Activated CD4-positive, alpha-beta T cell treated with anti-CD3 and anti-CD28 coated beads for 4 hours (primary cell): ENCODE data around the gene BRD7.

Experiments
- DNase-seq, 2 donors: peaks; one replicate each; pipeline ENCODE4 v3.0.0-alpha.2; 2020

Gene BRD7

DNA sequence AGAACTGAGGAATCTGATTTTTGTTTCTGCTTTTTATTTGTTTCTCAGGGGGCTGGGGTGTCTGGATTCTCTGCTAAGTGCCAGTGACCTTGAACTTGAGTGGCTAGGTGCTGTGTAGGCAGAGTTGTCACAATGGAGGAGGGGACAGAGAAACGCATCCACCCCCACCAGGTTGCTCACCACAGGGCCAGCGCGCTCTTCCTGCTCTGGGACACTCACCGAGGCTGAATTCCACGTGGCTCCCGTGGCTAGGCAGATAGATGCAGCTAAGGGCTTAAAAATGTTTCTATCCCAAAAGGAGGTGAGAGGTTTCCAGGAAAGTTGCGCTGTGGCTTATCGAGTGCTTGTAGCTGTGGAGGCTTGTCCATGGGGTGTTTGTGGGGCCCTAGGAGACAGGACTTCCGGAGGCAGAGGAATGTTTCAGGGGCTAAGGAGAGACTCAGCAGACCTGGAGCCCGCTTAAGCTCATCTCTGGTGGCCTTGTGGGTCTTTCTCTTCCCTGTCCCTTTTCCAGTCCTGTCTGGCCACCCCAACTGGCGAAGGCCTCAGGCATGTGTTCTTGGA lies 65.7 kb downstream of the BRD7 start:
- no peak for DNase-seq

DNA sequence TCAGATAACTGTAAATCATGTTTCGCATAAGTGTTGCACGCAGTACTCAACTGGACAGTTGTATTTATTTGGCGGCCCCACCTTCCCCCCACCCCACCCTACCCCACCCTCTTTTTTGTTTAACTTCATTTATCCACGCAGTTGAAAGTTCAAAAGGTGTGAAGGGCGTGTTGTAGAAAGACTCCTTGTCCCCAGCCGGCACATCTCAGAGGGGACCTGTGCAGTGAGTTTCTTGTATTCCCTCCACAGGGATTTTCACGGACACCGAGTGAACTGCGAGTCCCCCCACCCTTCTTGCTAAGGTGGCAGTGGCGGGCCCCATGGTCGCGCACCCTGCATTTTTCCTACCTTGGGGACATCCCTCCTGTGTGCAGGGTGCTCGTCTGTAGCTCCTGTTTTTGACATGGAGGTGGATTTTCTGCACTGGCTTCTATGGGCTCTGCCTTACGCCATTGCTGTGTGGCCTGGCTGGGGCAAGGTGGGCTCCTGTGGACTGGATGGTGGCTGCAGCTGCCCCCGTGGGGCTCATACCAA lies 66.2 kb downstream of the BRD7 start:
- no peak for DNase-seq

DNA sequence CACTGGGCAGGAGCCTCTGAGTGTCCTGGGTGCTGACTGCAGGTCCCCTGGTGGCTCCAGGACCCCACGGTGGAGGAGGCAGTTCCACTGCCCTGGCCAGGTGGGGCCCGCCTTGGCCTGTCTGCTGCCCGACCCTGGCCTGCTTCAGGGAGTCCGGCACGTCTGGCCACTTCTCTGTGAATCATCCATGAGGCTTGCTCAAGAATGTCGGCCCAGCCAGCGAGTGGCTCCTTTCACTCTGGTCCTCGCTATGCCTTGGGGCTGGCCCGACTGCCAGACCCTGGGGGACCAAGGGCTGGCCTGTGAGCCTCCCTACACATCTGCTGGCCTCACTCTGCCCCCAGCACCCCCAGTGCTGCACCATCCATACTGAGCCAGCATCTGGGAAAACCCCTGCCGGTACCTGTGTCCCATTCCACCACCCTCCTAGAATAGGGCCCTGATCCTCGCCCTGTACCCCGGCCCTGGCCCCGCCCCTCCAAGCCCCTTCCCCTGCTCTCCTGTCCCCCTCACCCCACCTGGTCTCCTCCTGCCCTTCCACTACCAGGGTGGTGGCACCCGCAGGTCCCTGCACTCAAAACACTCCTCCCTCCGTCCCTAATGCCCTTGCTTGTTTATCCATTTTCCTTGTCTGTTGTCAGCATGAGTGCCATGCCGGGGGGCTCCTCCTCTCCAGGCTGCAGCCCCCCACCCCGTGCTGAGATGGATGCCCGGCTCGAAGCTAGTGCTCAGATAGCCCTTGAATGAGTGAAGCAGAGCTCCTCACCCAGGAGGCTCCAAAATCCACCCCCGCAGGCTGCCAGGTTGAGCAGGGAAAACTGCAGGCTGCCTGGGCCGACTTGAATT lies 66.9 kb downstream of the BRD7 start:
- no peak for DNase-seq

DNA sequence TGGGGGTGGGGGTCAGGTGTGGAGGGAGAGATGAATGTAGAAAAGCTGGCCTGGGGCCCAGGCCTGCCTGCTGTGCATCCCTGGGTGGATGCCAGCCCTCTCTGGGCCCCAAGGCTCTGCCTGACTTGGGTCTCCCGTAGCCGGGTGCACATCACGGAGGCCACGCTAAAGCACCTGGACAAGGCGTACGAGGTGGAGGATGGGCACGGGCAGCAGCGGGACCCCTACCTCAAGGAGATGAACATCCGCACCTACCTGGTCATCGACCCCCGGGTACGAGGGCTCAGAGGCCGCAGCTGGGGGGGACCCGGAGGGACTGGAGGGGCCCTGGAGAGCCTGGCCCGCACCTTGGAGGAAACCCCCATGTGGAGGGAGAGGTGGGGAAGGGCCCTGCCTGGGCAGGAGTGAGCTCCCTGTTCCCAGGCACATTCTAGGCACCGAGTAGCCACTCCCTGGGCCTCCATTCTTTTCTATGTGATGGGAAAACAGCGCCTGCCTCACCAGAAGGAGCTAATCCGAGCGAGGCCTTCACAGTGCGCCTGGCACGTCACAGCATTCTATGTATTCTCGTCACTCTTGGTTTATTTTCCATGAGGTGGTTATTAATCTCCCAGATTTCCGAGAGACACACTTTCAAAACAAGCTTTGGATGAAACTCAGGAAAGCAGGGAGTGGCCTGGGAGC lies 67.7 kb downstream of the BRD7 start:
- no peak for DNase-seq

DNA sequence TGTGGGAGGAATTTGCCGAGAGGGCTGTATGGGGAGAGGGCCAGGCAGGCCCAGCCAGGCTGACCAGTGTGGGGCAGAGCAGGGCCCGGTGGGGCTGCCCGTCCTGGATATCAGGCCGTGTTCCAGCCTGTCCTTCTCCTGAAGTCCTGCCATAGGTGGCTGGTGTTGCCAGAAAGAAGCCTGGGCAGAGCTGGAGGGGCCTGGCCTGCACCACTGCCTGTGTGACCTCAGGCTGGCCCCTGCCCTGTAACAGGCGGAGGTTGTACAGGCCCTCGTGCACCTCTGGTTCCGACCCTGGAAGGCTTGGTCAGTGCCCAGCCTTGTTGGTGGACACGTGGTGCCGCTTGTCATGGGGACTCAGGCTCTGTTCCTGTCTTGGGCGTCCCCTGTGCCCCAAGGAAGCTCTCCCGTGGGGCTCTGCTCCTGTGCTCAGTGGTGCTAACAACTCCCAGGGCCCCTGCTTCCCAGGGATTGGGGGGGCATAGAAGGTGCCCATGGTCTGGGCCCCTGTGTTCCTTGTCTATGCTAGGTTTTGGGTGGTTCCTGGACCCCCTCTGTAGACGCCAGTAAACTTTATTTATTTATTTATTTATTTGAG lies 69.2 kb downstream of the BRD7 start:
- no peak for DNase-seq

DNA sequence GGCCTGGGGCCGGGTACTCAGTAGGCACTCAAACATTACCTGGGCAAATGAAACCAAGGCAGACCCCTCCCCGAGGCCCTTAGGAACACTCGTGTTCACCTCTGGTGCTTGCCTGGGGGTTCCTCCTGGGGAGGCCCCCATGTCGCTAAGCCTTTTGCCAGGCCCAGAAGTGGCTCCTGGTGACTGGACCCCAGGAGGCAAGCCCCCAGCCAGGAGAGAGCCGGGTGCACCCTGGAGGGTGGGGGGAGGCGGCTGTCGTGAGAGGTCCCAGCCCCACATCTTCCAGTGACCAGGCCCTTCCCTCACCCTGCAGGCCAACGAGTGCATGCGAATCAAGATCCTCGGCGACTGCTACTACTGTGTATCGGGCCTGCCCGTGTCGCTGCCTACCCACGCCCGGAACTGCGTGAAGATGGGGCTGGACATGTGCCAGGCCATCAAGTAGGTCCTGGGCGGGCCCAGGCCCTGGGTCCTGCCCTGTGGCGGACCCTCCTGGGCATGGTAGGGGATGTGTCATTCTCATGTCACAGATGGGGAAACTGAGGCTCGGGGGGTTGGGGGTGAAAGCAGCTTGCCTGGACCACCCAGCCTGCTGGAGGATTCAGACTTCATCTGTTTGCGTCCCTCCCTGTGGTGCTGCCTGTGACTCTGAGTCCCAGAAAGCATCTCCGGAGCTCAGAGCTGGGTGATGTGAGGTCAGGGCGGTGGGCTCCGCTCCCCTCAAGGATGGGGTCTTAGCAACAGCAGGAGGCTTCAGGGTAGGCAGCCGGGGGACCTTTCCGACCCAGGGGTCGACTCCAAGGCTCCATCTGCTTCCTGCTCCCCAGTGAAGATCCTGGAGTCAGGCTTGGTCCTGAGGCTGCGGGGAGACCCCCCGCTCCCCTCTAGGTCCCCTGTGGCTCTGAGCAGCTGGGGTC lies 69.9 kb downstream of the BRD7 start:
- no peak for DNase-seq

DNA sequence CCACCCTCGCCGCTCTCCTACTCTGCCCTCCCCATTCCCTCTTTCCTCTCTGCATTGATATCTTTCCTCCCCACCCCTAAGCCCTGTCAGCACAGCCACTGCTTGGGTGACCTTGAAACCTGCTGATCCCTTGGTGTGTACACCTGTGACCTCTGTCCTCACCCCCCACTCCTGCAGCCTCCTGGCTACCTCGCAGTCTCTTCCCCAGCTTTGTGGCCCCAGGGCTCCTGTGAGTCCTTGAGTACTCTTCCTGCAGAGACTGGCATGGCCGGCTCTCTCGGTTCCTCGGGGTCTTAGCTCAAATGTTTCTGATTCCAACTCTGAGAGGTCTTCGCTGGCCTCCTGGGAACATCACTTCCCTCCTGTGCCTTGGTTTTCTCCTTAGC lies 70.7 kb downstream of the BRD7 start:
- DNase-seq, result no peak

DNA sequence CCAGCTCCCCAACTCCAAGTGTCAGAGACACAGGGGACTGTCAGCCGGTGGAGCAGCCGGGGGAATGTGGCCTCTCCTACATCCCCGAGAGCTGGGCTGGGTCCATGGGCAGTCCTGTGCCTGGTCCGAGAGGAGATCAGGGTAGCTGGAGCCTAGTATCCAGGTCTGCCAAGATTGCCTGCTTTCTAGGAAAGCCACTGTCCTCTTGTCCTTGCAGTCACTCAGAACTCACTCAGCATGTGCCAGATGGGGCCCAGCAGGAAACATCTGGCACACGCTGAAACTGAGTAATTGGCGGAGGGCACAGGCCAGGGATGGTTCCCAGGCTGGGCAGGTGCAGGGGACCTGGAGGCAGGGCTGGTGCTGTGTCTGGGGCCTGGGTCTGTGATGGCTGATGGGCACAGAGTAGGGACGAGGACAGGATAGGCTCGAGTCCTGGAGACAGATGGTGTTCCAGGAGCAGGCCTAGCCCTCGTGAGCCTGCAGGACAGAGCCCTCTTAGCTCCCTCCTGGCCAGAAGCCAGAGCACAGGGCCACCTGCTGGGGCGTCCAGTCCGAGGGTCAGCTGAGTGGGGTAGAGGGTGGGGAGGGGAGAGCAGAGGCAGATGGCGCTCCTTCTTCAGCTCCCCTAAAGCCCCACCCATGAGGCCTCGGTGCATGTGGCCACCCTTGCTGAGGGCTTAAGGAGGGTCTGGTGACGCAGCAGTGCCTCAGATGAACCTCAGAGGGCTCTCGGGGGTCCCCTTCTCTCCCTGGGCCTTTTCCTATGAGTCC lies 71.3 kb downstream of the BRD7 start:
- DNase-seq, result no peak

DNA sequence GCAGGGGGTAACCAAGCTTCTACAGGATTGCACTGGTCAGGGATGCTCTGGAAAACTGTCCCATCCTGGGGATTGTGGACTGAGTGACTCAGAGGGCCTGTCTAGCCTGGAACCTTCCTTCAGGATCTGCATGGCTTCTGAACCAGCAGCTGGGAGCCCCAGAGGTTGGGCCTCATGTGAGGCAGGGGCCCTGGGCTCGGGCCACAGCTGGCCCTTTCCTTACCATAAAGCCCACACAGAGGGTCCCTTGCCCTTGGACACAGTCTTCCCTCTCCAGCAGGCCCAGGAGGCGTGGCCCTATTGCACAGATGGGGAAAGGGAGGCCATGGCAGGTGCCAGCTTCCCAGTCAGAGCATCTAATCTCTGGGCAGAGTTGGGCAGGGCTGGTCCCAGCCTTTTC lies 72.0 kb downstream of the BRD7 start:
- DNase-seq, result no peak

DNA sequence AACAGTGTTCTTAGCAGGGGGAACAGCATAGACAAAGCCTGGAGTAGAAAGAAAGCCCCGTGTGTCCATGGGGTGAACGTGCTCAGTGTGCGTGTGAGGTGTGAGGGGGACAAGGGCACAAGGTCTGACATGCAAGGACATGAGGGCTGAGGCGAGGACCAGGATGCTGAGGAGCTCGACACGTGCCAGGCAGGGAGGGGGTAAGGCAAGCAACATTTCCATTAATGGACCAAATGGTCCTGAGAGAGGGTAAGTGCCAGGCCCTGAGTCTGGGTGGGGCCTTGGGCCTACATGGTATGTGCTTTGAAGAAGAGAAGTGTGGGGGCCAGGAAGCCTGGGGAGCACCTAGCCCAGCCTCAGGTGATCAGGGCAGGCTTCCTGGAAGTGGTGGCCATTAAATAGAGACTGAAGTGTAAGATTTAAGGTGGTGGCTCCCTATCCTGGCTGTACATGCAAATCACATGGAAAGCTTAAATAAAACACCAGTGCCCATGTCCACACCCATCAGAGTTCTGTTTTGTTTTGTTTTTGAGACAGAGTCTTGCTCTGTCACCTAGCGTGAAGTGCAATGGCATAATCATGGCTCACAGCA lies 73.2 kb downstream of the BRD7 start:
- no peak for DNase-seq

DNA sequence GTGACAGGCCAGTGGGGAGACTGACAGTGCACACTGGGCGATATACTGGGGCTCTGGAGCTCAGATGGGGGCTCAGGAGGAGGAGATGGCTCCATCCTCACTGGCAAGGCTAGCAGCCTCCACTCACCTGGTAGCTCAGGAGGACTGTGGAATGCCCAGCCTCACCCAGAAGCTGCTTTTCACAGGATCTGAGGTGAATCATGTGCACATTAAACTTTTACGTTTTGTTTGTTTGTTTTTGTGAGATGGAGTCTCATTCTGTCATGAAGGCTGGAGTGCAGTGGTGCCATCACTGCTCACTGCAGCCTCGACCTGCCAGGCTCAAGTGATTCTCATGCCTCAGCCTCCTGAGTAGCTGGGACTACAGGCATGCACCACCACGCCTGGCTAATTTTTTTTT lies 73.8 kb downstream of the BRD7 start:
- DNase-seq, result no peak

DNA sequence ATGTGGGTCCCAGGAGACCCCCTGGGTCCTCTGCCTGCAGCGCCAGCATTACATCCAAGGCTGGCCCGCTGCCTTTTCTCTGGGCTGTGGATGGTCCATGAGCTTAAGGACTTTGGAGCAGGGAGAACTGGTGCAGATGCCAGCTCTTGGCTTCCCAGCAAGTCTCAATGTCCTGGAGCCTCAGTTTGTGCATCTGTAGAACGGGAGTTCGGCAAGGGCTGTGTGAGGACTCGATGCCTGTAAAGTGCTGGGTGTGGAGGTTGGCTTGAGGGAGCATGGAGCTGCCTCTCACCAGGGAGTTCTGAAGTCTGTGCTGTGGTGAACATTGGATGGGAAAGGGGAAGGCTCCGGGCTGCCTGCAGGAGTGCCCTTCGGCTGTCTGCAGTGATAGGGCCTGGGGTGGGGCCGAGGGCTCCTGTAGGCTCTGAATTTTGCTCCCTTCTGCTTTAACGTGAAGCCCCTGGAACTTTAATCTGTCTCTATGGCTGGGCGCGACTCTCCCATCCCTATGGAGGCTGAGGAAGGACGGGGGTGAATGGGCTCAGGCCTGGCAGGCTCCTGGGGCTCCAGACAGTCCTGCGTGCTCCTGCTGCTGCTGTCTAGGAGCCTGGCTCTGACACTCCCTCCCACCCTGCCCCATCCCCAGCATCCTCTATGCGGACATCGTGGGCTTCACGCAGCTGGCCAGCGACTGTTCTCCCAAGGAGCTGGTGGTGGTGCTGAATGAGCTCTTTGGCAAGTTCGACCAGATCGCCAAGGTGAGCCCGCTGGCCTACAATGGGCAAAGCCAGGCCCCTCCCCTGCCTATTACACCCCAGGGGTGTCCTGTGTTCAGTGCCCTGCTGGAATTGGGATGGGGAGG lies 74.6 kb downstream of the BRD7 start:
- DNase-seq, result no peak

DNA sequence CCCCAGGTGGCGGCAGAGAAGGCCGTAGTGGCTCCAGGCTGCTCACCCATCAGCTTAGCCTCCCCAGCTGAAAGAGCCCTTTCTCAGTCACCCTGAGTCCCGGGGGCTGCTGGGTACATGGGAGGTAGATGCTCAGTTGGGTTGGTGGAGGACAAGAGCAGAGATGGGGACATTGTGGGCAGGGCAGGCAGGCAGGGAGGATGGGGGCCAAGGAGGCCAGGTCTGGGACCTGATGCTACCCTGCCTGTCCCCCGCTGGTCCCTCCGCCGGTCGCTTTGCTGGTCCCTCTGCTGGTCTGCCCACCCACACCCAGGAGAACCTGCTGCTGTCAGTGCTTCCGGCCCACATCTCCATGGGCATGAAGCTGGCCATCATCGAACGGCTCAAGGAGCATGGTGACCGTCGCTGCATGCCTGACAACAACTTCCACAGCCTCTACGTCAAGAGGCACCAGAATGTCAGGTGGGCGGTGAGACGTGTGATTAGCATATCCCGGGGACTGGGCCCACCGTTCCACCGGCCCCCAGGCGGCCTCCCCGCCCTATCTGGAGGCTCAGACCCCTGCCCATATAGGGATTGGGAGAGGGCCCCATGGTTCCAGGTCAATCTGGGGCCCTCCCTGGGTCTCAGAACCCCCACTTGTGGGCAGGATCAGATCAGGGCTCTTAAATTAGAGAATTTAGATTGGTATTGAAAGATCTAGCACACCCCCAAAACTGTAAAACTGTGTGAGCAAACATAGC lies 75.6 kb downstream of the BRD7 start:
- DNase-seq, result no peak

DNA sequence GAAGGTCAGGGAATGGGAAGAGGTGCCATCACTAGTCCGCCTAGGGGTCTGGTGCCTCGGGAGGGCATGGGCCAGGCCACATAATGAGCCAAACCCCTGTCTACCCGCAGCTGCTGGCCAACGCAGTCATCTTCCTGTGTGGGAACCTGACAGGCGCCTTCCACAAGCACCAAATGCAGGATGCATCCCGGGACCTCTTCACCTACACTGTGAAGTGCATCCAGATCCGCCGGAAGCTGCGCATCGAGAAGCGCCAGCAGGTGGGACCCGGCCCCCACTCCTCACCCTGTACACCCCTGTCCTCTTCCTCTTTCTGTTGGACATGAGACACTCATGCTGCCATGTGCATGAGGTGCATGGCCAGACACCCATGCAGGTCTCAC lies 76.2 kb downstream of the BRD7 start:
- DNase-seq, result no peak

DNA sequence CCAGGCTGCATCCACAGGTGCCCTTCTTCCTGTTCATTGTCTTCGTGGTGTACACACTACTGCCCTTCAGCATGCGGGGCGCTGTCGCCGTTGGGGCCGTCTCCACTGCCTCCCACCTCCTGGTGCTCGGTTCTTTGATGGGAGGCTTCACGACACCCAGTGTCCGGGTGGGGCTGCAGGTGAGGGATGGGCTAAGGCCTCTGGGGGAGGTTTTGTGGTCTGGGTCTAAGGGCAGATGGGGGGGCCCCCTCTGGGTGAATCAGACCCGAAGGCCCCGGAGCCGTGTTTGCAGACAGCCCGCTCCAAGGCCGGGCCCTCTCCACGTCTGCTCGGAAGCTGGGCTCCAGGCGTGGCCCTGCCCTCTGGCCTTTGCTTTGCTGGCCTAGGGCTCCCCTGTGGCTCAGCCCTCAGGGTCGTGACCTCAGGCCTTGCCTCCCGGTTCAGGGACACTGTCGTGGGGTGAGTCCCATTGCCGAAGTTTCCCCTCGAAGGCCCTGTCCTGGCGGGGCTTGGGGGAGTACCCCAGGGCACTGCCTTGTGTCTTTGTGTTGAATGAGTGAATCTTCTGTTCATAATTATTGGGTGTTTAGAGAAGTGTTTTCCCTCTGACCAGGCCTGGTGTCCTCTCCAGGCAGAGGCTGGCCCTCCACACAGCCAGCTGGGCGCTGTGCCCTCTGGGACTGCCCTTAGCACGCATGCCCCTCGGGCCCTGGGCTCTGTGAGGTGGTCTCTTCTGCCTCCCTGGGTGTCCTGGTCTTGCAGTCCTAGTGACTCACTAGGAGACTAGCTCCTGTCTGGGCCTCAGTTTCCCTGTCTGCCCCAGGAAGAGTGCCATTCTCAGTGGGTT lies 76.8 kb downstream of the BRD7 start:
- no peak for DNase-seq

DNA sequence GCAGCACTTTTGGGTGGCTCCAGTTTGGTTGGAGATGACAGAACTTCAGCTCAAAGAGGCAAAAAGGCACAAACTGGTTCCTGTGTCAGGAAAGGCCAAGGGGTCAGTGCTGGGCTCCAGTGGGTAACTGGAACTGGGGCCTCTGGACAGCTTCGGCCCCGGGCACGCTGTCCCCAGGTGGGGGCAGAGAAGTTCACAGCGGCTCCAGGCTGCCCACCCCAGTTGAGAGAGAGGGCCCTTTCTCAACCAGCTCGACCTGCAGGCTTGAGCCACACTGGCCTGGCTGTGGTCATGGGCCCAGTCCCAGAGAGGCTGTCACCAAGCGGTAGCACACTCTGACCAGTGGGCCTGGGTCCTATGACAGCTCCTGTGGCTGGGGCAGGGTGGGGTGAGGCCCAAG lies 77.9 kb downstream of the BRD7 start:
- no peak for DNase-seq

DNA sequence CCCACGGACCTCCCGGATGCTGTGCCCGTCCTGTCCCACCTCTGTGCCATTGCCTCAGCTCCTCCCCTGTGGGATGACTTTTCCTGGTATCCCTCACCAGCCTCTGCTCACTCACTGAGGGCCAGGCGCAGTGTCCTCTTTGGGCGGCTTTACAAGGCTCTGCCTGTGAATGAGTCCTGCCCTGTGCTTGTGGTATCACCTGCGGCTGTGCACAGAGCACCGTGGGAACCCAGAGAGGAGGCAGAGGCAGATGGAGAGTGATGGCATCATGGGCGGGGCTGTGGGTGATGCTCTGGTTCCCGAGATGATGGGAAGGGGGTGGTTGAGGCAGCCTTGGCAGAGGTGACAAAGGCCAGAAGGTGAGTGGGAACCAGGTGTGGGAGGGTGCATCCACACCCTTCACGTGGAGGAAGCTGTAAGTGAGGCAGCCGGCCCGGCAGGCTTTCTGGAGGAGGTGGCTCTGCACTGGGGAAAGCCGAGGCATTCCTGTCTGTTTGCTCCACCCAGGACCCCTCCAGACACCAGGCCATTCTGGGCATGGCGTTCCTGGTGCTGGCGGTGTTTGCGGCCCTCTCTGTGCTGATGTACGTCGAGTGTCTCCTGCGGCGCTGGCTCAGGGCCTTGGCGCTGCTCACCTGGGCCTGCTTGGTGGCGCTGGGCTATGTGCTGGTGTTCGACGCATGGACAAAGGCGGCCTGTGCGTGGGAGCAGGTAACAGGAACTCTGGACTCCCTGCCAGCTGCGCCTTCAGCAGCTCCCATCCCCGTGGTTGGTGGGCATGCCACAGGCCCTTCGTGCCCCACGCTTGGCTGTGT lies 78.6 kb downstream of the BRD7 start:
- no peak for DNase-seq

DNA sequence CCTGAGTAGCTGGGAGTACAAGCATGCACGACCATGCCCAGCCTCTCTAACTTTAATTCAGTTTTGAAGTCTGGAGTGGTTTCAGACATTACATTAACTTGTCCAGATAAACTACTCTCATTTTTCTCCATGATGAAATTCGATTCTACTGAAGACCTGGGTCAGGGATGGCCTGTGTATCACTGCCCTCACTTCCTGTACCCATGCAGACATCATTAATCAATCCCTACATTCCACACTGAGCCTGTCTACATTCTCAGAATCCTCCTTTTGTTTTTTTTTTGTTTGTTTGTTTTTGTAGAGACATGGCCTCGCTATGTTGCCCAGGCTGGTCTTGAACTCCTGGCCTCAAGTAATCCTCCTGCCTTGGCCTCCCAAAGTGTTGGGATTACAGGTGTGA lies 79.9 kb downstream of the BRD7 start:
- DNase-seq, result no peak
